DND-41 (cell line): ENCODE measurements around the gene CTNNA3.

Experiments used
- ATAC-seq: fragments of 200-7000 bp; cut with Tn5 transposase; 3 replicates; pipeline ENCODE4 v1.9.1; 2021; ENCODE audit warnings: low read depth; ENCODE audit not compliant: insufficient read depth
- DNase-seq: peaks from one replicate; pipeline ENCODE4 v3.0.0-alpha.2; 2020
- H2AFZ ChIP-seq: 2 replicates; pipeline ENCODE4 v1.6.0; 2012; ENCODE audit warnings: low read depth, low read length
- H3K27ac ChIP-seq: 2 replicates; pipeline ENCODE4 v1.5.1; 2012; ENCODE audit warnings: low read length, inconsistent platforms
- H3K27me3 ChIP-seq: fragments of 200-600 bp; sonication (generic); 2 replicates; pipeline ENCODE4 v1.6.0; 2012; ENCODE audit warnings: low read length, mild to moderate bottlenecking, inconsistent platforms; ENCODE audit not compliant: insufficient read depth, poor library complexity
- H3K36me3 ChIP-seq: 2 replicates; pipeline ENCODE4 v1.5.1; 2012; ENCODE audit warnings: low read length, inconsistent platforms; ENCODE audit not compliant: insufficient read depth
- H3K4me1 ChIP-seq: 2 replicates; pipeline ENCODE4 v1.5.1; 2012; ENCODE audit warnings: mild to moderate bottlenecking, low read length; ENCODE audit not compliant: insufficient read depth
- H3K4me2 ChIP-seq: 2 replicates; pipeline ENCODE4 v1.6.0; 2012; ENCODE audit warnings: mild to moderate bottlenecking, moderate library complexity, low read length, inconsistent platforms; ENCODE audit not compliant: insufficient read depth
- H3K4me3 ChIP-seq, 2 experiments: fragments of 200-600 bp in 1 of 2; shearing (Covaris generic) in 1 of 2; 2 replicates each; pipeline ENCODE4 v1.5.1; 2012 to 2016; ENCODE audit warnings: inconsistent platforms in 2 of 2, low read length in 2 of 2, mild to moderate bottlenecking in 2 of 2, low read depth in 1 of 2, moderate library complexity in 1 of 2
- H3K79me2 ChIP-seq: 2 replicates; pipeline ENCODE4 v1.6.0; 2012; ENCODE audit warnings: low read length, inconsistent platforms; ENCODE audit not compliant: insufficient read depth
- H3K9ac ChIP-seq: 2 replicates; pipeline ENCODE4 v1.6.0; 2012; ENCODE audit warnings: low read depth, mild to moderate bottlenecking, inconsistent platforms, low read length, moderate library complexity
- H3K9me3 ChIP-seq: 2 replicates; pipeline ENCODE4 v1.5.1; 2012; ENCODE audit warnings: low read length, moderate library complexity, mild to moderate bottlenecking, inconsistent platforms; ENCODE audit not compliant: insufficient read depth, severe bottlenecking
- H4K20me1 ChIP-seq: 2 replicates; pipeline ENCODE4 v1.6.0; 2012; ENCODE audit warnings: low read length; ENCODE audit not compliant: insufficient read depth
- EZH2 ChIP-seq: IDR thresholded peaks from 3 replicates; pipeline ENCODE4 v1.6.1; 2012; ENCODE audit warnings: borderline replicate concordance, low read depth, mild to moderate bottlenecking, moderate library complexity, low read length, inconsistent platforms; ENCODE audit not compliant: severe bottlenecking
- TF ChIP-seq, protein P1 (sequence below): IDR thresholded peaks from 2 replicates; pipeline ENCODE4 v1.5.1; 2012; ENCODE audit warnings: borderline replicate concordance, low read length, moderate library complexity, mild to moderate bottlenecking; ENCODE audit not compliant: poor library complexity, severe bottlenecking; ENCODE audit errors: extremely low read depth

The CTNNA3 gene

DNA sequence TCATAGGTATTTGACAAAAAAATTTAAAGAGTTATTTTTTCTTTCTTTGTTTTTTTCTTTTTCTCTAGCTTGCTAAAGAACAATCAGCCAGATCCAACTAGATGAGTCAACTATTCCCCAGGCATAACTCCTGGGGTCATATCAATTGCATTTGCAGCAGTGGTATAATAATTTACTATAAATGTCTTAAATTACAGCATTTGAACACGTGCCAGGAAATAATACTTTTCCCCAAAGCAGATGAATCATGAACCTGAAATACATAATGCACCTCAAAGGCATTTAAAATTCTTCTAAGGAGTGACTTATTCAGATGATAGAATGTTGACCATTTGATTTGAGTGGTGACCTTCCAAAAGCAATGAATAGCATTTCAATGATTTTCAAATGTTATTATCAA, 580.0 kb downstream of the CTNNA3 start:
- Histone ChIP-seq H3K27ac (no peak overlapping the region), H3K4me2 (no peak overlapping the region)
- DNase-seq = no peak

DNA sequence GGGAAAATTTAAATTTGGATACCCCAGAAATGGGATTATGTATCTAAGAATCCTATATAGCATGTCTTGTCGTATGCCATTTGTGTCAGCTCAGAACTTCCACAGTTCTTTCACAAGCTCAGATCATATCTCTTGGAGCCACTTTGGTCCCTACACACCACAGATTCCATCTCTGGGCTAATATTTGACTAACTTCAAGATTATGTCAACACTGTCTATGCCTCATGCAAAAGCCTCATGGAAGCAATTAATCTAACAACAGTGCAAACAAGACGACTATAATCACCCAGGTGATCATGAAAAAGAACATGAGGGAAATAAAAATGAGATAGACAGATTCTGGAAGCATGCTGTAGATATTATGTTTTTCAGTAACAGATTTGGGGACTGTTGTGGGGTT, 581.0 kb downstream of the CTNNA3 start:
- Histone ChIP-seq H3K9ac (no peak overlapping the region), H3K79me2 (no peaks in the 10 kb centered on the region), H3K4me2 (no peak overlapping the region), H2AFZ (no peak overlapping the region), H3K4me3 (no peak overlapping the region), H3K9me3 (no peaks in the 10 kb centered on the region), H3K4me1 (no peaks in the 10 kb centered on the region), H3K27ac (no peak overlapping the region), H4K20me1 (no peaks in the 10 kb centered on the region), H3K27me3 (no peaks in the 10 kb centered on the region), H3K36me3 (no peaks in the 10 kb centered on the region)
- DNase-seq (no peak), ATAC-seq (no peak)
- TF ChIP-seq, protein P1, sequence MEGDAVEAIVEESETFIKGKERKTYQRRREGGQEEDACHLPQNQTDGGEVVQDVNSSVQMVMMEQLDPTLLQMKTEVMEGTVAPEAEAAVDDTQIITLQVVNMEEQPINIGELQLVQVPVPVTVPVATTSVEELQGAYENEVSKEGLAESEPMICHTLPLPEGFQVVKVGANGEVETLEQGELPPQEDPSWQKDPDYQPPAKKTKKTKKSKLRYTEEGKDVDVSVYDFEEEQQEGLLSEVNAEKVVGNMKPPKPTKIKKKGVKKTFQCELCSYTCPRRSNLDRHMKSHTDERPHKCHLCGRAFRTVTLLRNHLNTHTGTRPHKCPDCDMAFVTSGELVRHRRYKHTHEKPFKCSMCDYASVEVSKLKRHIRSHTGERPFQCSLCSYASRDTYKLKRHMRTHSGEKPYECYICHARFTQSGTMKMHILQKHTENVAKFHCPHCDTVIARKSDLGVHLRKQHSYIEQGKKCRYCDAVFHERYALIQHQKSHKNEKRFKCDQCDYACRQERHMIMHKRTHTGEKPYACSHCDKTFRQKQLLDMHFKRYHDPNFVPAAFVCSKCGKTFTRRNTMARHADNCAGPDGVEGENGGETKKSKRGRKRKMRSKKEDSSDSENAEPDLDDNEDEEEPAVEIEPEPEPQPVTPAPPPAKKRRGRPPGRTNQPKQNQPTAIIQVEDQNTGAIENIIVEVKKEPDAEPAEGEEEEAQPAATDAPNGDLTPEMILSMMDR = no peak
- TF ChIP-seq EZH2 = no peak

More for the DNA sequence above, 580.0 kb downstream of the CTNNA3 start:
- H3K9ac ChIP-seq = no peak overlapping the region
- ATAC-seq = no peak
- H3K9me3 ChIP-seq = no peaks in the 10 kb centered on the region
- no peak for TF ChIP-seq EZH2
- TF ChIP-seq, protein P1 = no peak
- H3K27me3 ChIP-seq = no peaks in the 10 kb centered on the region
- no peaks in the 10 kb centered on the region for H3K4me1 ChIP-seq
- no peak overlapping the region for H2AFZ ChIP-seq
- H3K4me3 ChIP-seq = no peak overlapping the region
- no peaks in the 10 kb centered on the region for H3K79me2 ChIP-seq
- no peaks in the 10 kb centered on the region for H4K20me1 ChIP-seq
- H3K36me3 ChIP-seq = no peaks in the 10 kb centered on the region

DNA sequence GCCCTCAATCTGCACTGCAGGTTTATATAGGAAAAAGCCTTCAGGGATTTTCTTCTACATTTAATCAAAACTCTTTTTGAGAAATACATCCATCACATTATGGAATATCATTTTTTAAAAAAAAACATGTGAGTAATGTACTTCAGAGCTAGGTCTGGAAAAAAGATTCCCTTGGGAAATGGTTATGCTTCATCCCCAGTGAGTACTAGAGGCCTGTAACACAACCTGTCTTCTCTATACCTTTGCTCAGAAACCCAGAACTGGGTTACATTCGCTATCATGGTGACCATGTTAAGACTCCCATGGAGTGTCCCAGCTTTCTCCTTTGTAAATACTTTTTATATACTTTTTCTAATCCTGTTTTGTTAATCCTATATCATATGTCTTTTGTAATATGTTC, 583.2 kb downstream of the CTNNA3 start:
- Histone ChIP-seq H3K4me1 (no peaks in the 10 kb centered on the region), H3K4me2 (no peak overlapping the region), H2AFZ (no peak overlapping the region), H3K79me2 (no peaks in the 10 kb centered on the region), H3K27ac (no peak overlapping the region), H4K20me1 (no peaks in the 10 kb centered on the region), H3K27me3 (no peaks in the 10 kb centered on the region), H3K9me3 (no peaks in the 10 kb centered on the region), H3K36me3 (no peaks in the 10 kb centered on the region), H3K4me3 (no peak overlapping the region), H3K9ac (no peak overlapping the region)
- TF ChIP-seq, protein P1 = no peak
- TF ChIP-seq EZH2 = no peak
- no peak for DNase-seq
- ATAC-seq = no peak

DNA sequence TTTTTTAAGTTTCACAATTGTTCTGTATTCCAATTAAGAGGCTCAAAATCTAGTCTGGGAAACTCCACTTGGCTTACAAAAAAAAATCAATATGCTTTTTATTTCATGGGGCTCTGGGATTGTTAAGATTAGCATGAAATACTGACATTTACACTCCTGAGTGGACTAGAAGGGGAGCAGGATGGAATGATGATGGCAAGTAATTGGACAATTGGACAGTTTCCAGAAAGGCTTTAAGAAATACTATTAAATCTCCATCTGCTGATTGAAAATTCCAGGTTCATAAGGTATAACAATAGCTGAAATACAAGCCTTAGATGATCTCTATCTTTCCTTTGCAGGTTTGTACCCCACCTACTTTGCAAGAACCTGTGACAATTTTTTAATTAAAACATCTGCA, 585.7 kb downstream of the CTNNA3 start:
- H3K9me3 ChIP-seq = no peaks in the 10 kb centered on the region
- H3K4me2 ChIP-seq = no peak overlapping the region
- H3K27ac ChIP-seq = no peak overlapping the region
- no peak for TF ChIP-seq EZH2
- TF ChIP-seq, protein P1 = no peak
- no peaks in the 10 kb centered on the region for H3K27me3 ChIP-seq
- DNase-seq = no peak
- no peaks in the 10 kb centered on the region for H3K36me3 ChIP-seq
- H3K4me1 ChIP-seq = no peaks in the 10 kb centered on the region
- no peak overlapping the region for H3K9ac ChIP-seq
- H2AFZ ChIP-seq = no peak overlapping the region
- no peak for ATAC-seq
- no peak overlapping the region for H3K4me3 ChIP-seq
- no peaks in the 10 kb centered on the region for H4K20me1 ChIP-seq
- H3K79me2 ChIP-seq = no peaks in the 10 kb centered on the region
